ENCODE measurements around the gene CCDC148.

CCDC148 gene

DNA sequence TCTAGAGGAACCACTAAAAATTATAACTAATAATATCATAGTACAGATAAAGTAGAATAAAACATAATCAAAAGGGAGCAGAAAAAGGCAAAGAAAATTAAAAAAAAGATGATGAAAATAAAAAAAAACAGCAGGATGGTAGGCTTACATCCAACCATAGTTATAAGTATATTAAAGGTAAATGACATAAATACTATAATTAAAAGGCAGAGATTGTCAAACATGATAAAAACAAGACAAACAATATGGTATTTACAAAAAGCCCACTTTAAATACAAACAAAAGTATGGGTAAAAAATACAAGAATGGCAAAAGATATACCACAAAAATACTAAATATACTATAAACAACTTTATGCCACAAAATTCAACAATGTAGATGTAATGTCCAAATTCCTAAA, 24.4 kb downstream of the CCDC148 start:
- no peak for DNase-seq (ENCODE audit: low read depth)

DNA sequence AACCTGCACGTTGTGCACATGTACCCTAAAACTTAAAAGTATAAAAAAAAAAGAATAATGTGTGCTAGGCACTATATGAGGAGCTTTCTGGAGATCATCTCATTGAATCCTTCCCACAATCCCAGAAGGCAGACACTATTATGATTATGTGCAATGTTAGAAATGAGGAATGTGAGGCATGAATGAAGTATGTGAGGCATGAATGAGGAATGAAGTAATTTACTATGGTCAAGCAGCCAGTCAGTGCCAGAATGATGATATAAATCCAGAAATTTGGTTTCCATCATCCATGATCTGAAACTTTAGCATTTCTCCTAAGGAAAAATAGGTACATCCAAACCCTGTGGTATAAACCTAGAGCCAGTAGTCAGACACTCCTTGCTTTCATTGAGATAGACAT, 42.0 kb downstream of the CCDC148 start:
- DNase-seq (ENCODE audit: low read depth), result no peak

- no peak for DNase-seq (ENCODE audit: low read depth)
These were observed 43.0 kb downstream of the CCDC148 start for GRCh38 chr2:158413581-158413980.

DNA sequence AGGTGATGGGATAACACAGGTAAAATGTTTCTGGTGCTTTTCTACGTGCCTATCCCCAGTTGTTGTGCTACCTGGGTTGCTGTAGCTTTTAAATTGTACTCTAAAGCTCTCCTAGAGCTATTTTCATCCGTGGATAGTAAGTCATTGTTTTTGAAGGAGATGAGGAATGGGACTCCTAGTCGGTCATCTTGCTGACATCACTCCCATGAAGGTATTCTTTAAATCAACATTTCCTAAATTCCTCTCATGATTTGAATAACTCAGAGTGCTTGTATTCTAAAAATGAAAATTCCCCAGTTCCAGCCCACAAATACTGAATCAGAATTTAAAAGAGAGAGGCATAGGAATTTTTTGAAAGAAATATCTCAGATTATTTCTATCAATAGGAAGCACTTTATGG, 44.3 kb downstream of the CCDC148 start:
- no peak for DNase-seq (ENCODE audit: low read depth)

GRCh38 chr2:158411748-158412147, 44.8 kb downstream of the CCDC148 start:
- DNase-seq (ENCODE audit: low read depth), result no peak

DNA sequence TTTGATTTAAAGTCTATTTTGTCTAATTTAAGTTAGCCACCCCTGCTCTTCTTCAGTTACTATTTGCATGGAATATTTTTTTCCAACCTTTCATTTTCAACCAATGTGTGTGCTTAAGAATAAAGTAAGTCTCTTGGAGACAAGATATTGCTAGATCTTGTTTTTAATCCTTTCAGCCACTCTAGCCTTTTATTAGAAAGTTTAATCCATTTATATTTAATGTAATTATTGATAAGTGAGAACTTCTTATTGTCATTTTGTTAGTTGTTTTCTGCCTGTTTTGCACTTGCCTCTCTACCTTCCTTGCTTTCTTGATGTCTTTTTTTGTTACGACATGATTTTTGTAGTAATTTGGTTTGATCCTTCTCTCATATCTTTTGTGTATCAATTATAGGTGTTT, 46.4 kb downstream of the CCDC148 start:
- no peak for DNase-seq (ENCODE audit: low read depth)

DNA sequence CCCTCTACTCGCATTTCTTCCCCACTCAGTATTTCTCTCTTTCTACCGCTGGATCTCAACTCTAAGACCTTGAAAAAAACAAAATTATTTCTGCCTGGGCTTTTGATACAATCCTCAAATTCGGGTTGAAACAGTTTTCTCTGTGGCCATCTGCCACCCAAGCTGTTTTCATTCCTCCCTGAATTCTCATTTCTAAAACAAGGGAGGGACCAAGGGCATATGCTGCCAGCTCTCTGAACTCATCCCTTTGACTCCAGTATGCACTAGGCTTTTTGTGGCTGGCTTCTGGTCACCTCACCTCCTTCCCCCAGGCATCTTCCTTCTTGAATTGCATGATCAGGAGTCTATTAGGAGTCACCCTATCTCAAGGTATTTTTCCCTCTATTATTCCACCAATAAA, 49.5 kb downstream of the CCDC148 start:
- no peak for DNase-seq (ENCODE audit: low read depth)

DNA sequence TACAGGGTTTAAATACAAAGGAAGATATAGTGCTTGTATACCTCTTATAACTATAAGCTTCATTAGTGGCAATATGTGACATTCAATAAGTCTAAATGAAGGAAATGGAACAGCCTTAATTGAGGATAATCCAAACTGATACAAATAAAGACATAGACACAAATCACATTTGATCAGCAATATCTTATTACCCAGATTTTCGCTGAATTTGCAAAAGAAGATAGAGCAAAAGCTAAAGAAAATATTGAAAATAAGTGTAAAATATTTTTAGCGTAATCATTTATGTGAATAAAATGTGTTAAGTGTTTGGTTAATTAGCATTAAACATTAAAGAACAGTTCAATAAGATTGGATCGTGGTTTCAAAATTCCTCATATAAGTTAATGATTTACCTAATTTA, 51.2 kb downstream of the CCDC148 start:
- DNase-seq (ENCODE audit: low read depth), result no peak

GRCh38 chr2:158403237-158403636, 53.3 kb downstream of the CCDC148 start:
- no peak for DNase-seq (ENCODE audit: low read depth)

DNA sequence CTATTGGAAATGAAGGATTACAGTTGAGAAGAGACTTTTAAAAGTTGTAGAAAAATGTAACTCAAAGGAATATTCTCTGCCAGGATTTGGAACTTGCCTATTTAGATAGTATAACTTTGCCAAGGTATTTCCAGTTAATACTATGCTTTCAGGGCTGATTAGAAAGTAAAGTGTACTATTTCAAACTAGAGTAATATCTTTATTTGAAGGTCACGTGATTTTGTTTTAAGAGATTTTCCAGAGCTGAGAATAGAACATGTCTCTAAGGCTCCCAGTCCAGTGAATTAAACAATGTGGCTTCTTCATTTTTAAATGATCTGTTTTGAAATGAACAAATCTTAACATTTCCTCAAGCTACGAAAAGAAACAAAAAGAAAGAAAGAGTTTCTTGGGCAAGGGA, 53.9 kb downstream of the CCDC148 start:
- DNase-seq (ENCODE audit: low read depth), result no peak

GRCh38 chr2:158395166-158395565, 61.4 kb downstream of the CCDC148 start:
- DNase-seq (ENCODE audit: low read depth), result no peak

- DNase-seq (ENCODE audit: low read depth), result no peak
These were observed 62.1 kb downstream of the CCDC148 start for GRCh38 chr2:158394453-158394852.

GRCh38 chr2:158393886-158394285, 62.7 kb downstream of the CCDC148 start:
- DNase-seq (ENCODE audit: low read depth), result no peak

DNA sequence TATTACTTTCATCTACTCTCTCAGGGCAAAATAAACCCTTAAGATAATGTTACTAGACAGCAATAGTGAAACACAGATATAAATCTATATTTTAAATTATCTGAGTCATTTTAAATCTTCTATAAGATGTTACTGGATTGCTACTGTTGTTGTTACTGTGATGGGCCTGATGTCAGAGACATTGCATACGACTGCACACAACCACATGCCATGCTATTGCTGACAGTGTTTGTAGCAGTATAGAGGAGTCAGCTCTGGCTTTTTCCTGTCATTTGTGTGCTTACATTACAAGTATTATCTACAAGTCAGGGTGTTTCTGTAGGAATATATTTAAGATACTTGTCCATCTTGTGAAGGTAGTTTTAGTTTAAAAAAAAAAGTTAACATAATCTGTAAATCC, 63.9 kb downstream of the CCDC148 start:
- DNase-seq (ENCODE audit: low read depth), result no peak

DNA sequence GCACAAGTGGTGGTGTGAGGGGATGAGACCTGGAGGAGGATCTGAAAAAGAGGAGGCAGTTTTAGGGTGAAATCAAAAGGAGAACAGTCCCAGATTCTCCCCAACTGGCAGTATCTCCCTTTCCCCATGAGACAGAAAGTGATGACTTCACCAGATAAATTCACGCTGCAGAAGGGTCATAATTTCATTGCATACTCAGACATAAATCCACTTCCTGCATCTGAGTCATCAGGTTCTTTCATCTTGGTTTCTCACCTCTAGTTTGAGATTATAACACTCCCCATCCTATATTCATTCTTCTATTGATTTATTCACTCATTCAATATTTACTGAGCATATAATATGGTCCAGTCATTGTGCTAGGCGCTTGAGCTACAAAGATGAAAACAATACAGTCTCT, 64.7 kb downstream of the CCDC148 start:
- no peak for DNase-seq (ENCODE audit: low read depth)

- DNase-seq (ENCODE audit: low read depth), result no peak
These were observed 65.2 kb downstream of the CCDC148 start for GRCh38 chr2:158391361-158391760.

DNA sequence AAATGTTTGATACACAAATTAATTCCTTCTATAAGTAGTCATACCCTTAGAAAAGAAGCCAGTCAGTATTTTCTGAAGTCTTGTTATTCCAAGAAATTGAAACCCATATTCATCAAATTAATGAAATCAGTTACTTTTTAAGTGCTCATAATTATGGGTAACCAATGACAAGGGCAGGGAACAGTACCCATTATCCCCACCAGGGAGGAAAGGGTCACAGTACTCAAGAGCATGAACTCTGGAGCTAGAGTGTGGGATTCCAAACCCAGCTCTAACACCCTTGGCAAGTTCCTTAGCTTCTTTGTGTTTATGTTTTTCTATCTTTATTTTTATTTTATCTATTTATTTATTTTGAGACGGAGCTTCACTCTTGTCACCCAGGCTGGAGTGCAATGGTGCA, 68.4 kb downstream of the CCDC148 start:
- no peak for DNase-seq (ENCODE audit: low read depth)

GRCh38 chr2:158385646-158386045, 70.9 kb downstream of the CCDC148 start:
- no peak for DNase-seq (ENCODE audit: low read depth)

GRCh38 chr2:158381978-158382377, 74.6 kb downstream of the CCDC148 start:
- no peak for DNase-seq (ENCODE audit: low read depth)

DNA sequence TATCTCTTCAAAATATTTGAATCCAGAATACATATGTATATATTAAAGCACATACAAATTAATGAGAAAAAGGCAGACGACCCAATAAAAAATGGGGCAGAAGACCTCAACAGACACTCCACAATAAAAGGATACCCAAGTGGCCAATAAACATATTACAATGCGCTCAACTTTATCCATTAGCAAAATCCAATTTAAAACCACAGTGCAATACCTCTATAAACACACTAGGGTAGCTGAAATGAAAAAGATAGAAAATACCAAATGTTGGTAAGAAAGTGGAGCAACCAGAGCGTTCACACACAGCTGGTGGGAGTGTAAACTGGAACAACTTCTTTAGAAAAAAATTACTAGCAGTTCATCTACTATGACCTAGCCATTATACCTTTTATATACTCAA, 75.3 kb downstream of the CCDC148 start:
- DNase-seq (ENCODE audit: low read depth), result no peak

- DNase-seq (ENCODE audit: low read depth), result no peak
These were observed 75.8 kb downstream of the CCDC148 start for GRCh38 chr2:158380746-158381145.

- no peak for DNase-seq (ENCODE audit: low read depth)
These were observed 77.6 kb downstream of the CCDC148 start for GRCh38 chr2:158378926-158379325.

DNA sequence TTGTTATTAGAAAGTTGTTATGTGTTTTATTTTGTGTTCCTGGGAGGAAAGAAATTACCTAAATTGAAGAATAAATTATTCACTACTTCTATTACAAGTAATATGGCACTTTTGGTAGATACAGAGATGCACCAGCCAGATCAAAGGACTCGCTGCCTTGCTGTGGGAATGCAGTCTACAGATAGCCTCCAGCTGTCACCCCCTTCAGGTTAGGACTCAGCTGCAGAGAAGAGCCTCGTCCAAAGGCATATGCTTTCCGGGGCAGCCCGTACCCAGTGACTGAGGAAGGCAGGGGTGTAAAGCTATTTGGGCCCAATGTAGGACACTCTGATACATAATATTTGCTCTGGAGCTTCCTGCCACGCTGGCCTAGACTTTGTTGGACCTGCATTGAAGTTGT, 90.2 kb downstream of the CCDC148 start:
- DNase-seq (ENCODE audit: low read depth), result no peak

DNA sequence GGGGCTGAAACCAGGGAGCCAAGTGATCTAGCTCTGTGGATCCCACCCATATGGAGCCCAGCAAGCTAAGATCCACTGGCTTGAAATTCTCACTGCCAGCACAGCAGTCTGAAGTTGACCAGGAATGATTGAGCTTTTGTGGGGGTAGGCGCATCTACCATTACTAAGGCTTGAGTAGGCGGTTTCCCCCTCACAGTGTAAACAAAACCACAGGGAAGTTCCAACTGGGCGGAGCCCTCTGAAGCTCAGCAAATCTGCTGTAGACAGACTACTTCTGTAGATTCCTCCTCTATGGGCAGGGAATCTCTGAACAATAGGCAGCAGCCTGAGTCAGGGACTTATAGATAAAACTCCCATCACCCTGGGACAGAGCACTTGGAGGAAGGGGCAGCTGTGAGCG, 96.7 kb downstream of the CCDC148 start:
- DNase-seq (ENCODE audit: low read depth), result no peak

GRCh38 chr2:158357699-158358098, 98.9 kb downstream of the CCDC148 start:
- DNase-seq (ENCODE audit: low read depth), result no peak
